Erythroblast (primary cell): ENCODE results near the gene RPL10A.
A peak's percentile ranks its signal among the peaks of the same experiment; 100 is the strongest.
"Not testable (repeated sequence)": the region's sequence is repeated elsewhere in the genome, so short reads cannot be mapped to it uniquely, and the experiment has no call there.

ENCODE experiments used
- DNase-seq, 2 experiments: peaks; one replicate each; lab custom pipeline; 2025; lab: John Stamatoyannopoulos, UW
- GATA1 ChIP-seq: IDR thresholded peaks from 2 replicates; pipeline ENCODE4 v1.6.1; 2011; ENCODE audit warnings: low read depth, mild to moderate bottlenecking, control low read depth, low read length, moderate library complexity
- POLR2A ChIP-seq: IDR thresholded peaks from 2 replicates; pipeline ENCODE4 v1.6.1; 2011; ENCODE audit warnings: mild to moderate bottlenecking, low read length

RPL10A gene

GRCh38 chr6:35468181-35468979, at the start of gene RPL10A:
Gene RPL10A (plus strand): TSS chr6:35468401. CDS start chr6:35468435, 34 bp downstream.
- TF ChIP-seq POLR2A (peak; percentile 99), GATA1 (no peak)
- DNase-seq, result peak; percentile 98

GRCh38 chr6:35419417-35419816, 48.8 kb upstream of the RPL10A start:
- no peak for TF ChIP-seq POLR2A
- DNase-seq, result peak; percentile 13 to 17

GRCh38 chr6:35419961-35420360, 48.2 kb upstream of the RPL10A start:
- TF ChIP-seq POLR2A (no peak), GATA1 (no peak)
- no peak for DNase-seq

GRCh38 chr6:35425284-35425683, 42.9 kb upstream of the RPL10A start:
- no peak for TF ChIP-seq POLR2A
- TF ChIP-seq GATA1, result no peak

GRCh38 chr6:35426074-35426473, 42.1 kb upstream of the RPL10A start:
- DNase-seq, result no peak
- TF ChIP-seq POLR2A, result no peak
- no peak for TF ChIP-seq GATA1

More at GRCh38 chr6:35425284-35425683, 42.9 kb upstream of the RPL10A start:
- DNase-seq, result no peak

- DNase-seq, result no peak
Measured at GRCh38 chr6:35427435-35427834, 40.8 kb upstream of the RPL10A start.

GRCh38 chr6:35427851-35428321, 40.3 kb upstream of the RPL10A start:
- DNase-seq, result no peak
- TF ChIP-seq POLR2A (no peak), GATA1 (no peak)

More at GRCh38 chr6:35427435-35427834, 40.8 kb upstream of the RPL10A start:
- TF ChIP-seq POLR2A (no peak), GATA1 (no peak)

- no peak for TF ChIP-seq GATA1
- TF ChIP-seq POLR2A, result no peak
- no peak for DNase-seq
Measured at GRCh38 chr6:35428421-35429149, 39.6 kb upstream of the RPL10A start.

- DNase-seq, result no peak
- TF ChIP-seq GATA1 (no peak), POLR2A (no peak)
Measured at GRCh38 chr6:35429463-35429862, 38.7 kb upstream of the RPL10A start.

- TF ChIP-seq GATA1, result no peak
Measured at GRCh38 chr6:35432291-35432690, 35.9 kb upstream of the RPL10A start.

GRCh38 chr6:35432702-35433101, 35.5 kb upstream of the RPL10A start:
- not testable (repeated sequence) for DNase-seq

More at GRCh38 chr6:35432291-35432690, 35.9 kb upstream of the RPL10A start:
- DNase-seq, result no peak

GRCh38 chr6:35435074-35435837, 32.9 kb upstream of the RPL10A start:
- peak in 1 of 2 experiments; percentile 11 for DNase-seq
- TF ChIP-seq POLR2A (no peak), GATA1 (no peak)

GRCh38 chr6:35436071-35436857, 31.9 kb upstream of the RPL10A start:
- no peak for DNase-seq
- no peak for TF ChIP-seq POLR2A
- TF ChIP-seq GATA1, result no peak

- DNase-seq, result not testable (repeated sequence)
Measured at GRCh38 chr6:35438378-35439065, 29.7 kb upstream of the RPL10A start.
